ENCODE measurements around the gene VIM.
"Not testable (repeated sequence)": the region's sequence is repeated elsewhere in the genome, so short reads cannot be mapped to it uniquely, and the experiment has no call there.

The VIM gene

DNA sequence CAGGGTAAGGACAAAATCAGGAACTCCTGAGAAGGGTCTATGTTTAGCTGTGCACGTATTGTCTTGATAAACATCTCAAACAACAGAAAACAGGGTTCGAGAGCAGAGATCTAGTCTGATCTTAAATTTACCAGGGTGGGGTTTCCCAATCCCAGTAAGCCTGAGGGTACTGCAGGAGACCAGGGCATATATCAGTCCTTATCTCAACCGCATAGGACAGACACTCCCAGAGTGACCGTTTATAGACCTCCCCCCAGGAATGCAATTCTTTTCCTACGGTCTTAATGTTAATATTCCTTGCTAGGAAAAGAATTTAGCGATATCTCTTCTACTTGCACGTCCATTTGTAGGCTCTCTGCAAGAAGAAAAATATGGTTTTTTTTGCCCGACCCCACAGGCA is 35.5 kb downstream of the VIM start:
- no peak for DNase-seq

DNA sequence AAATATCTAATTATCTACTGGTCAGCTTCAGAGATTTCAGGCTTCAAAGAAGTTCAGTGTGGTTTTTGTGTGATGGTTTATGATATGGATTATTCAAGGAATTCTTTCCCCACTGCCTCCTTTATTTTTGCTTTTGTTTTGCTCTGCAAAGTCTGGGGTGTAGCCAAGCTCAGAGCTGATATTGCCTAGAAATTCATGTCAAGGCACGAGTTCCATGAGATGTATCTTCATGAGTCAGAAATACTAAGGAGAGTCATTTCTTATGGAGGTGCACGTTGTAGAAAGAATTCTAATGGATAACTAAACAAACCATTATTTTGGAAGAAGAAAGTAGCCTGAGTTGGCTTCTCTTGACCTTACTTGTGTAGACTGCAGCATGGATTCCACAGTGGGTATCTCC is 37.4 kb downstream of the VIM start:
- DNase-seq, result no peak

GRCh38 chr10:17266549-17266948 is 38.5 kb downstream of the VIM start:
- not testable (repeated sequence) for DNase-seq

- no peak for DNase-seq
Observed at GRCh38 chr10:17272648-17273047, 44.6 kb downstream of the VIM start.

GRCh38 chr10:17273403-17273802 is 45.4 kb downstream of the VIM start:
- DNase-seq, result no peak

DNA sequence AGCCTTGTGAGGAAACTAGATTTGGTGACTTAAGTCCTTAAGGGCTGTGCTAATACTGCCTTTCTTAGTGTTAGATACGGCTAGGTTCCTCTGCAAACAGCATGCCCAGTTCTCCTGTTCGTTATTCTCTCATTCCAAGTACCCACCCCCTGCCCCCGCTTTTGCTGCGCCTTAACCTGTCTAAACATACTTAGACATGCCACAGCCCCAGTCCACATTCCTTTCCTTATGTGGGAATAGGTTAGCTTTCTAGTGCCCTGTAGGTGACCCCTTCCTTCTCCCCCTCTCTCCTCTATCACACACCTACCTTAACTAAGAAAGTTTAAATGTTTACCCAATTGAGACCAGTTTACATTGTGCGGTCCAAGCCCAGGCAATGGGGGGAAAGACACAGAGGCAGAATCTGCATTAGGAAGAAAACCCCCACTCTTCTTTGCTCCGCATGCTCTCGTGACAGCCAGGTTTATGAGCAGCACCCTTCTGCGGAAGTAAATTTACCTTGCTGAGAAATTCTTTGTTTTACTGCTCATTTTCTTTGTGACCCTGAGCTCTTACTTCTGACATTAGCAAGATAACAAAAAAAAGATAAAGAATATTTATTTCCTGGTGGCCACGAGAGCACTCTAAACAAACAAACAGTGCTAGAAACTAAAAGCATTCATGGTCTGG is 48.8 kb downstream of the VIM start:
- DNase-seq, result no peak

- no peak for DNase-seq
Observed at GRCh38 chr10:17278607-17279240, 50.7 kb downstream of the VIM start.

DNA sequence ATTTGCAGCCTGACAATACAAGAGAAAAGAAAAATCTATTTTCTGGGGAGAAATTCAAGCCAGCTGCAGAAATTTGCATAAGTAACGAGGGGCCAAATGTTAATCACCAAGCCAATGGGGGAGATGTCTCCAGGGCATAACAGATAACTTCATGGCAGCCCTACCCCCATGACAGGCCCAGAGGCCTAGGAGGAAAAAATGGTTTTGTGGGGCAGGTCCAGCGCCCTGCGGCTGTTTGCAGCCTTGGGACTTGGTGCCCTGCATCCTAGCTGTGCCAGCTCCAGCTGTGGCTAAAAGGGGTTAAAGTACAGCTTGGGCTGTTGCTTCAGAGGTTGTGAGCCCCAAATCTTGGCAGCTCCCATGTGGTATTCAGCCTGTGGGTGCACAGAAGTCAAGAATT is 54.3 kb downstream of the VIM start:
- DNase-seq, result no peak

- DNase-seq, result no peak
Observed at GRCh38 chr10:17286562-17287550, 58.8 kb downstream of the VIM start.

Data from hematopoietic multipotent progenitor cell treated with erythropoietin and hydrocortisone succinate and interleukin-3 and kit ligand, for 8 days (in vitro differentiated cells).